H1 (cell line): ENCODE data around the gene ACER3. TPM values are rescaled to one million over a fixed set of nuclear protein-coding genes. Genes with fewer than 3 reads are reported as not detected.

ENCODE experiments used
- CTBP2 ChIP-seq: IDR thresholded peaks from 2 replicates; pipeline ENCODE4 v1.7.0; 2011; ENCODE audit warnings: borderline replicate concordance, mild to moderate bottlenecking, moderate library complexity, mixed read lengths, low read length; ENCODE audit not compliant: insufficient read depth, insufficient read length
- CTCF ChIP-seq, 3 experiments: IDR thresholded peaks; 1 replicate in 2 of 3; 2 replicates in 1 of 3; pipeline versions ENCODE4 v1.5.1 to v1.6.1; 2011; ENCODE audit warnings: low read length in 3 of 3, mild to moderate bottlenecking in 3 of 3, inconsistent platforms in 2 of 3, low read depth in 1 of 3, moderate library complexity in 1 of 3; ENCODE audit not compliant: insufficient read depth in 1 of 3; ENCODE audit errors: control extremely low read depth in 1 of 3
- GTF2F1 ChIP-seq: IDR thresholded peaks from 2 replicates; pipeline ENCODE4 v1.6.1; 2012; ENCODE audit warnings: low read depth, low read length, improper control_type of control experiment, borderline replicate concordance
- KDM4A ChIP-seq: IDR thresholded peaks from one replicate; pipeline ENCODE4 v1.7.1; 2012; ENCODE audit warnings: low read depth, mild to moderate bottlenecking, moderate library complexity, low read length, inconsistent platforms; ENCODE audit not compliant: severe bottlenecking
- MAX ChIP-seq: IDR thresholded peaks from 2 replicates; pipeline ENCODE4 v1.6.1; 2012; ENCODE audit warnings: inconsistent platforms
- polyA plus RNA-seq, 7 experiments: library from polyadenylated mRNA; depleted of rRNA in 3 of 7; stranded (reverse) in 5 of 7; unstranded in 2 of 7; fragments of >200 nt in 5 of 7; fragments of 200-250 nt in 2 of 7; gene quantifications; 1 replicate in 5 of 7; 2 replicates in 1 of 7; 4 replicates in 1 of 7; pipeline versions ENCODE4 v1.2.1 to v1.2.3, GENCODE V29; 2011 to 2013; ENCODE audit warnings: missing spikeins in 2 of 7, mixed read lengths in 2 of 7
- total RNA-seq: library from RNA; stranded (reverse); fragmentation: NEBNext Ultra II Directional; extraction: Animal tissue kit (Norgen Biotek cat#: 25700); gene quantifications from 2 replicates; pipeline ENCODE4 v1.2.1, GENCODE V29; 2021

ACER3 gene
- total and polyA plus RNA-seq, 2 of the 8 experiments (the other 6 are each of a cell fraction or from before 2014, with no cell fraction given): 5.7 to 16.2 TPM

GRCh38 chr11:76824980-76825725 is 35.6 kb upstream of the ACER3 start (continued):
- TF ChIP-seq KDM4A (no peak), MAX (no peak), GTF2F1 (no peak), CTBP2 (no peak), CTCF (IDR thresholded peaks at IDR 0.05; ENCODE audit: control extremely low read depth in 1 of 3, insufficient read depth in 1 of 3, low read depth in 1 of 3, low read length in 3 of 3) (no peak)
